Stimulated activated CD4-positive, alpha-beta T cell treated with anti-CD3 and anti-CD28 coated beads, Interleukin-4, amount 100 ng/mL, for 4 hours (primary cell): Measurements from ENCODE around the gene HAS3.
A peak's percentile ranks its signal among the peaks of the same experiment; 100 is the strongest.

Experiments used
- DNase-seq, 2 experiments: peaks; one replicate each; pipeline ENCODE4 v3.0.0-alpha.2; 2020

Gene HAS3

DNA sequence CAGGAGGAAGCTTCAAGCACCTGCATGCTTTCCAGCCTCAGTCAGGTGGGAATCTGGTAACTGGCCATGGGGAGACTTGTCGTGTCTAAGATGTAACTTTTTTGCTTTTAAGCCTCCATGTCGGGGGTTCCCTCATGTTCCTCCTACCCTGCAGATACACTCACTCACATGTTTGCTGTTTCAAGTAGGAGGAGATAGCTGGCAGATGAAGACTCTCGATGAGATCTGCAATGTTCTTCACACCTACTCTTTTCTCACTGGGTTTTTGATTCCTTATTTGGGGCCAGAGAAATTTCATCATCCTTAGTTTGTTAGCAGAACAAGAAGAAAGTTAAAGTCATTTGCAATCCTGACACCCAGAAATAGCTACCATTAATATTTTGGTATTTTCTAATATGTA is 51.7 kb downstream of the HAS3 start:
- DNase-seq, result no peak

DNA sequence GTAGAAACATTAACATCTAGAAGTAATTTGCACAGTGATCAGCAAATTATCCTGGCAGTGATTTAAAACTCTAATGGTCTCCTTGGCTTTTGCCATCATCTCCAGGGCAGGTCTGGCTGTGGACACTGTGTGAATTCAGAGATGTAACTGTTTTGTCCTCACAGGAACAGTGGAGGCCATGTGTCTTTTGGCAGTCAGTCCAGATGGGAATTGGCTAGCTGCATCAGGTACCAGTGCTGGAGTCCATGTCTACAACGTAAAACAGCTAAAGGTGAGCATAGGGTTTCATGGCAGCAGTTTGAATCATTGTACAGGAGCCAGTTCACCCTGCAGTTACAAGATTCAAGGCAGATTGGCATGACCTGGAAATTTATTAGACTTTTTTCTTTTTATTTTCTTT is 54.7 kb downstream of the HAS3 start:
- no peak for DNase-seq

DNA sequence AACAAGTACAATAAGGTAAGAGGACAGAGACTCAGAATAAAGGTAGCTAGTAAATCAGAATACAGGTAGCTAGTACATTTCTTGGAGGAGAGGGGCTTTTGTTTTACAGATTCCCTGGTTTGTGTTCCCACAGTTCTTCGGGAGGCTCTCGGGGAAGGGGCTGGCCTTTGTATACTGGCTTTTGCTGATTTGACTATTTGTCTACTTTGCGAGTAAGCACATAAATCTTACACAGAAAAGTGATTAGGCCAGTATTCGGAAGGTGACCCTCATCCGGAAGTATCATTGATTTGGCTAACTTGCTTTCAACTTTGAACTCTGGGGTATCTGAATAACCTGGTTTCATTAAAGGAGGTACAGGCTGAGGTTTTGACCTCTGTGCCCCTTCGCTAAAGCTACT is 60.1 kb downstream of the HAS3 start:
- DNase-seq, result no peak

DNA sequence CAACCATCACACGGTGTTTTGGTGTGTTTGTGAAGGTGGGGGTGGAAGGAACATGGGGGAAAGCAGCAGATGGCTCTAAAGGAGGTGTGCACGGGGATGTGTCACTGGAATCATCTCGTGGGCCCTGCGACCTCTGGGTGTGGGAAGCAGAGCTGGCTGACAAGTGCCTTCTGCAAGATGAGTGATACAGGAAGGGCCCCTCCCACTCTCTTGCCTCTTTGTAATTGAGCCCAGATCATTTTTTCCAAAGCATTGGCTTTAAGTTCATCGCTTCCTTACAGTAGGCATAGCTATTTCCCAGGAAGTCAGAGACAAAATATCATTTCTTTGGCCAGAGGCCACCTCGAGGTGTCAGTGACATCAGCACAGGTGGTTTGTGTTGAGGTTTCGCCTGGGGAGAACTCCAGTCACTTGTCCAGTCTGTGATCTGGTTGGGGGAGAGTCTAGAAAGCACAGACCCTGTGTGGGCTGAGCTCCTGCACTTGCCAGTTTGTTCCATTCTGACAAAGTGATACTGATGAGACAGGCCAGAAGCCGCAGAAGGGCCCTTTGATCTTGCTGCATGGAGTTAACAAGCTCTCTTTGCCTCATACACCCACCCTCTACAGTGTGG is 60.9 kb downstream of the HAS3 start:
- peak; percentile 65 to 88 for DNase-seq

DNA sequence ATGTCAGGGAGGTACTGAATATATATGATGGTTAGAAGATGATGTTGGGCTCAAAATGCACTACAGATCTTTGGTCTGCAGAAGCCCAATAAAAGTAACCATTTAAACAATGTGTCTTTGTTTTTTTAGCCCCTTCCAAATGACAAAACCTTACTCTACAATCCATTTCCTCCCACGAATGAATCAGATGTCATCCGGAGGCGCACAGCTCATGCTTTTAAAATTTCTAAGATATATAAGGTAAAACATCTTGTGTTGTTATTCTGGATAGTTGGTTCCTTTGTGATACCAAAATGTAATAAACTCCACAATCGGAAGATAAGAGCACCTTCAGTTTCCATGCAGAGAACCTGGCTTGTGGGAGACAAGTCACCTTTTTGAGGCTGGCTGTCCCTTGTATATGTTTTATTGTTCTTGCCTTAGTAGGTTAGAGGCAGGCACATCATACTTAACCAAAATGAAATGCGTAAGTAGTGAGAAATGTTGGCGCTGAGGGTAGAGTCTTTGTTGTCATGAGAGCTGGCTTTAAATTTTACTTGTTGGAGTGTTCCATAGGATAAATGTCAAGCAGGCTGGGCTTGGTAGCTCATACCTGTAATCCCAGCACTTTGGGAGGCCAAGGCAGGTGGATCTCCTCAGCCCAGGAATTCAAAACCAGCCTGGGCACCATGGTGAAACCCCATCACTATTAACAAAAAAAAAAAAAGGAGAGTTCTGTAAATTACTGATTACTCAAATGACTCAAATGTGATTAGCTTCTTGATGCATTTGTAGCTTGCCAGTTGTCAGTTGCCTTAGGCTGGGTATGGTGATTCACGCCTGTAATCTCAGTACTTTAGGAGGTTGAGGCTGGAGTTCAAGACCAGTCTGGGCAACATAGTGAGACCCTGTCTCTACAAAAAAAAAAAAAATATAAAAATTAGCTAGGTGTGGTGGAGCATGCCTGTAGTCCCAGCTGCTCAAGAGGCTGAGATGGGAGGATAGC is 61.8 kb downstream of the HAS3 start:
- DNase-seq, result no peak
